Lung (tissue), 12 donors: ENCODE results near the gene PYROXD2. TPM values are rescaled to one million over a fixed set of nuclear protein-coding genes. Genes with fewer than 3 reads are reported as not detected.
A peak's percentile ranks its signal among the peaks of the same experiment; 100 is the strongest.

Experiments
- ATAC-seq: fragments of 200-7000 bp; cut with Tn5 transposase; one replicate; pipeline ENCODE4 v1.9.1; 2020; ENCODE audit warnings: moderate number of reproducible peaks; ENCODE audit not compliant: insufficient read depth, low FRiP score
- DNase-seq, 3 donors: peaks; one replicate each; pipeline ENCODE4 v3.0.0-alpha.2; 2013 to 2017
- H3K27ac ChIP-seq, 2 donors: one replicate each; pipeline ENCODE4 v1.5.1; 2013; ENCODE audit warnings: mild to moderate bottlenecking in 2 of 2, moderate library complexity in 2 of 2, control low read depth in 1 of 2, inconsistent platforms in 1 of 2, low read depth in 1 of 2, low read length in 1 of 2
- H3K27me3 ChIP-seq, 3 donors: one replicate each; pipeline ENCODE4 v1.5.1; 2013; ENCODE audit warnings: low read length in 2 of 3; ENCODE audit not compliant: control insufficient read depth in 3 of 3, insufficient read depth in 3 of 3
- H3K36me3 ChIP-seq, 4 donors: one replicate each; pipeline ENCODE4 v1.5.1; 2013; ENCODE audit warnings: low read length in 4 of 4, mild to moderate bottlenecking in 1 of 4, moderate library complexity in 1 of 4; ENCODE audit not compliant: control insufficient read depth in 4 of 4, insufficient read depth in 4 of 4
- H3K4me1 ChIP-seq, 5 donors: one replicate each; pipeline ENCODE4 v1.5.1; 2013; ENCODE audit warnings: low read length in 5 of 5, mild to moderate bottlenecking in 2 of 5, moderate library complexity in 1 of 5; ENCODE audit not compliant: control insufficient read depth in 5 of 5, insufficient read depth in 5 of 5
- H3K4me3 ChIP-seq: one replicate; pipeline ENCODE4 v1.5.1; 2013; ENCODE audit warnings: mild to moderate bottlenecking, control low read depth, moderate library complexity
- H3K9ac ChIP-seq, 2 donors: one replicate each; pipeline ENCODE4 v1.5.1; 2013; ENCODE audit warnings: low read length in 2 of 2, control low read depth in 1 of 2; ENCODE audit not compliant: insufficient read depth in 1 of 2
- H3K9me3 ChIP-seq, 4 donors: one replicate each; pipeline ENCODE4 v1.5.1; 2013; ENCODE audit warnings: low read length in 3 of 4, mild to moderate bottlenecking in 1 of 4, moderate library complexity in 1 of 4; ENCODE audit not compliant: control insufficient read depth in 4 of 4, insufficient read depth in 3 of 4
- CTCF ChIP-seq: IDR thresholded peaks from 2 replicates; pipeline ENCODE4 v1.5.1; 2012; ENCODE audit warnings: mild to moderate bottlenecking; ENCODE audit errors: control extremely low read depth, extremely low read depth
- WGBS, 2 donors: extraction: QIAGEN DNeasy Blood & Tissue Kit; methylation state at CpG; one replicate each; pipeline ENCODE4 v1.1.7; 2013; 5-methylcytosine and 5-hydroxymethylcytosine counted together
- polyA plus RNA-seq, 2 donors: library from polyadenylated mRNA; stranded (reverse); fragments of 200-250 nt; gene quantifications; one replicate each; pipeline ENCODE4 v1.2.1, GENCODE V29; 2013
- total RNA-seq, 2 donors: library from RNA; depleted of rRNA in 1 of 2; stranded (reverse); fragments of >200 nt in 1 of 2; gene quantifications; one replicate each; pipeline ENCODE4 v1.2.1, GENCODE V29; 2014 to 2021
- donor health status: control.
- donor health status: control.
- donor health status: Bipolar disorder and iron deficiency.
- donor health status: healthy.
- donor health status: DM: yes; HTN: yes; CAD: no.

PYROXD2 gene
- total and polyA plus RNA-seq, 4 donors = 2.3 to 16.8 (median 7.5) TPM

- ATAC-seq (no peak), DNase-seq (peak; percentile 19 to 64 (median 35))
- Histone ChIP-seq H3K4me3 (no peak overlapping the region), H3K9ac (no peak overlapping the region), H3K27ac (peak overlapping the region in 1 of 2 donors; percentile 26), H3K27me3 (no peaks in the 10 kb centered on the region), H3K9me3 (peaks cover 0 to 6% (median 2%) of the 10 kb centered on the region in 4 donors), H3K36me3 (peaks cover 0 to 5% (median 0%) of the 10 kb centered on the region in 4 donors), H3K4me1 (peaks cover 0 to 31% (median 13%) of the 10 kb centered on the region in 5 donors)
- 60 to 64% methylated on average over 12 of the region's 12 CpGs for WGBS, 2 donors
- no peak for TF ChIP-seq CTCF
Measured at GRCh38 chr10:98373260-98374040, 41.5 kb downstream of the PYROXD2 start.

GRCh38 chr10:98370831-98371820 is 43.9 kb downstream of the PYROXD2 start:
- no peaks in the 10 kb centered on the region for H3K27me3 ChIP-seq
- no peak for TF ChIP-seq CTCF
- no peak for ATAC-seq
- no peaks in the 10 kb centered on the region for H3K36me3 ChIP-seq
- no peak overlapping the region for H3K4me3 ChIP-seq
- WGBS, 2 donors = 68 to 71% methylated on average over 14 of the region's 14 CpGs
- H3K9me3 ChIP-seq = no peaks in the 10 kb centered on the region
- peak; percentile 19 to 82 (median 78) for DNase-seq
- peaks cover 0 to 31% (median 13%) of the 10 kb centered on the region in 5 donors for H3K4me1 ChIP-seq
- H3K27ac ChIP-seq = no peak overlapping the region
- H3K9ac ChIP-seq = no peak overlapping the region

- no peak for TF ChIP-seq CTCF
- H3K9ac ChIP-seq = no peak overlapping the region
- 85 to 90% methylated on average over 7 of the region's 7 CpGs for WGBS, 2 donors
- H3K36me3 ChIP-seq = no peaks in the 10 kb centered on the region
- no peak overlapping the region for H3K27ac ChIP-seq
- H3K4me1 ChIP-seq = peaks cover 0 to 31% (median 13%) of the 10 kb centered on the region in 5 donors
- H3K27me3 ChIP-seq = no peaks in the 10 kb centered on the region
- DNase-seq = no peak
- H3K9me3 ChIP-seq = no peaks in the 10 kb centered on the region
- H3K4me3 ChIP-seq = no peak overlapping the region
- ATAC-seq = no peak
Measured at GRCh38 chr10:98369801-98370200, 45.2 kb downstream of the PYROXD2 start.
